OCI-M2 (cell line): ENCODE measurements around the gene TMEM74B.

ENCODE experiments used
- DNase-seq: peaks from one replicate; lab custom pipeline; 2025; ENCODE audit not compliant: unreplicated experiment; lab: John Stamatoyannopoulos, UW

Gene TMEM74B

GRCh38 chr20:1205802-1206201, 21.0 kb upstream of the TMEM74B start:
- no peak for DNase-seq

GRCh38 chr20:1204576-1204975, 19.8 kb upstream of the TMEM74B start:
- no peak for DNase-seq

GRCh38 chr20:1204113-1204512, 19.3 kb upstream of the TMEM74B start:
- DNase-seq: no peak

GRCh38 chr20:1203630-1204029, 18.8 kb upstream of the TMEM74B start:
- no peak for DNase-seq

- no peak for DNase-seq
Measured at GRCh38 chr20:1202762-1203504, 18.2 kb upstream of the TMEM74B start, which contains the start of gene C20orf202. TSS of gene C20orf202 (plus strand) at chr20:1203454. CDS start at chr20:1203586, 132 bp downstream.

- DNase-seq: no peak
Measured at GRCh38 chr20:1199964-1200363, 15.2 kb upstream of the TMEM74B start.

- no peak for DNase-seq
Measured at GRCh38 chr20:1199212-1199873, 14.6 kb upstream of the TMEM74B start.

GRCh38 chr20:1198751-1199150, 14.0 kb upstream of the TMEM74B start:
- no peak for DNase-seq

- DNase-seq: no peak
Measured at GRCh38 chr20:1197801-1198200, 13.0 kb upstream of the TMEM74B start.

- no peak for DNase-seq
Measured at GRCh38 chr20:1196634-1197033, 11.9 kb upstream of the TMEM74B start.

GRCh38 chr20:1195226-1195625, 10.4 kb upstream of the TMEM74B start:
- DNase-seq: no peak

GRCh38 chr20:1191299-1191698, 6.5 kb upstream of the TMEM74B start:
- no peak for DNase-seq

GRCh38 chr20:1190847-1191246, 6.1 kb upstream of the TMEM74B start:
- no peak for DNase-seq

- no peak for DNase-seq
Measured at GRCh38 chr20:1189827-1190226, 5.0 kb upstream of the TMEM74B start.

- DNase-seq: no peak
Measured at GRCh38 chr20:1188347-1188746, 3.6 kb upstream of the TMEM74B start.

- no peak for DNase-seq
Measured at GRCh38 chr20:1187605-1188171, 2.9 kb upstream of the TMEM74B start.

- no peak for DNase-seq
Measured at GRCh38 chr20:1186367-1186991, 1.7 kb upstream of the TMEM74B start.

- no peak for DNase-seq
Measured at GRCh38 chr20:1185790-1186334, 1.1 kb upstream of the TMEM74B start.

GRCh38 chr20:1185316-1185741, 548 bp upstream of the TMEM74B start:
- DNase-seq: no peak

- DNase-seq: no peak
Measured at GRCh38 chr20:1184260-1184637, 532 bp downstream of the TMEM74B start.

GRCh38 chr20:1183153-1183552, 1.6 kb downstream of the TMEM74B start:
- no peak for DNase-seq

GRCh38 chr20:1182106-1182505, 2.7 kb downstream of the TMEM74B start:
- no peak for DNase-seq
